ENCODE results near the gene WDR18. TPM values are rescaled to one million over a fixed set of nuclear protein-coding genes. Genes with fewer than 3 reads are reported as not detected.

WDR18 gene
- total RNA-seq, 4 donors from 2014 or later = 25.0 to 52.6 (median 42.2) TPM

DNA sequence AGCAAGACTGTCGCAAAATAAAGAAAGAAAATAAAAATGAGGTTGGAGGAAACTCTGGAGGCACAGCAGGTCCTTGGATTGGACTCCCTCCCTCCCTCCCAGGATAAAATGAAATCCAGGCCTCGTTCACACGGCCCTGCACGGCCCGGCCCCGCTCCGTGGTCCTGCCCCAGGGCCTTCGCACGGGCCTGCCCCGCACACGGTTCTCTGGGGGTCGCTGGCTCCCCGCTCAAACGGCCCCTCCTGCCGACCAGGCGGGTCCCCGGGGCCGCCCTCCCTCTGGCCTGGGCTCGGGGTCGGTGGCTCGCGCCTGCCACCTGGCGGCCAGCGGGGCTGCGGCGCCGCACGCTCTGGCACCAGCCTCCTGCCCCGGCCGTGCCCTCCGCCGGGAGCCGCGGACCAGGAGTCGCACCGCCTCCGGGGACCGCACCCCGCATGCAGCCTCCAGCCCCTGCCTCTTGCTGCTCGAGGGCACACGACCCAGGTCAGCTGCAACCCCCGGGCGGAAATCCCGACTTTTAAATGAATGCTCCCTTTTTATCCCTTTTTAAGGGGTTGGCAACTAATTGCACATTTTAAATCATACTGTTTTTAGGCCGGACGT is 1.5 kb upstream of the WDR18 start:
- Histone ChIP-seq H3K36me3 (peaks cover 11% of the 10 kb centered on the region), H3K4me3 (peak overlapping the region; percentile 45), H3K27me3 (no peaks in the 10 kb centered on the region), H3K4me1 (peaks cover 39% of the 10 kb centered on the region), H3K9me3 (no peaks in the 10 kb centered on the region), H3K27ac (no peak overlapping the region)
- 1% methylated on average over 19 of the region's 46 CpGs for WGBS
- DNase-seq (ENCODE audit: low spot score in 2 of 2) = no peak
- TF ChIP-seq POLR2A (IDR thresholded peaks at IDR 0.05) = no peak
- no peak for TF ChIP-seq POLR2AphosphoS5 (IDR thresholded peaks at IDR 0.05)
- TF ChIP-seq EP300 (IDR thresholded peaks at IDR 0.05) = no peak
- TF ChIP-seq, protein P1, sequence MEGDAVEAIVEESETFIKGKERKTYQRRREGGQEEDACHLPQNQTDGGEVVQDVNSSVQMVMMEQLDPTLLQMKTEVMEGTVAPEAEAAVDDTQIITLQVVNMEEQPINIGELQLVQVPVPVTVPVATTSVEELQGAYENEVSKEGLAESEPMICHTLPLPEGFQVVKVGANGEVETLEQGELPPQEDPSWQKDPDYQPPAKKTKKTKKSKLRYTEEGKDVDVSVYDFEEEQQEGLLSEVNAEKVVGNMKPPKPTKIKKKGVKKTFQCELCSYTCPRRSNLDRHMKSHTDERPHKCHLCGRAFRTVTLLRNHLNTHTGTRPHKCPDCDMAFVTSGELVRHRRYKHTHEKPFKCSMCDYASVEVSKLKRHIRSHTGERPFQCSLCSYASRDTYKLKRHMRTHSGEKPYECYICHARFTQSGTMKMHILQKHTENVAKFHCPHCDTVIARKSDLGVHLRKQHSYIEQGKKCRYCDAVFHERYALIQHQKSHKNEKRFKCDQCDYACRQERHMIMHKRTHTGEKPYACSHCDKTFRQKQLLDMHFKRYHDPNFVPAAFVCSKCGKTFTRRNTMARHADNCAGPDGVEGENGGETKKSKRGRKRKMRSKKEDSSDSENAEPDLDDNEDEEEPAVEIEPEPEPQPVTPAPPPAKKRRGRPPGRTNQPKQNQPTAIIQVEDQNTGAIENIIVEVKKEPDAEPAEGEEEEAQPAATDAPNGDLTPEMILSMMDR (IDR thresholded peaks at IDR 0.05) = peak; percentile 93 to 99

DNA sequence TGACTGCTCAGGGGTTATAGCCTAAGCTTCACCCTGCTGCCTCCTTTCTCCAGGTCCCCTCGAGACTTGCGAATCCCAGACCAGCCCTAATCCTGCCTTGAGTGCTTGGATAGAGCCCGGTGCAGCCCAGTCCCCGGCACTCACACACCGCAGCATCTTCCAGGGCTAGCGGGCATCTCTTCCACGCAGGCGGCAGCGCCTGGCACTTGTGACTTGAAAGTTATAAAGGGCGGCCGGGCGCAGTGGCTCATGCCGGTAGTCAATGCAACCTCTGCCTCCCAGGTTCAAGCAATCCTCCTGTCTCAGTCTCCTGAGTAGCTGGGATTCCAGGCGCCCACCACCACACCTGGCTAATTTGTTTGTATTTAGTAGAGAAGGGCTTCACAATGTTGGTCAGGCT is 1.9 kb downstream of the WDR18 start:
- Histone ChIP-seq H3K4me3 (no peak overlapping the region), H3K9me3 (no peaks in the 10 kb centered on the region), H3K27me3 (no peaks in the 10 kb centered on the region), H3K27ac (no peak overlapping the region), H3K4me1 (peaks cover 29% of the 10 kb centered on the region), H3K36me3 (peaks cover 33% of the 10 kb centered on the region)
- TF ChIP-seq POLR2AphosphoS5 (IDR thresholded peaks at IDR 0.05) (no peak), POLR2A (IDR thresholded peaks at IDR 0.05) (no peak), EP300 (IDR thresholded peaks at IDR 0.05) (no peak)
- TF ChIP-seq, protein P1 (IDR thresholded peaks at IDR 0.05) = no peak
- WGBS = 87% methylated on average over 13 of the region's 14 CpGs
- DNase-seq (ENCODE audit: low spot score in 2 of 2) = no peak

- DNase-seq (ENCODE audit: low spot score in 2 of 2) = no peak
- peaks cover 46% of the 10 kb centered on the region for H3K36me3 ChIP-seq
Measured at GRCh38 chr19:988081-988480, 3.9 kb downstream of the WDR18 start.

GRCh38 chr19:988510-988909 is 4.4 kb downstream of the WDR18 start:
- no peak for DNase-seq (ENCODE audit: low spot score in 2 of 2)
- no peak for TF ChIP-seq POLR2A (IDR thresholded peaks at IDR 0.05)
- TF ChIP-seq POLR2AphosphoS5 (IDR thresholded peaks at IDR 0.05) = no peak
- no peak for TF ChIP-seq EP300 (IDR thresholded peaks at IDR 0.05)
- TF ChIP-seq, protein P1 (IDR thresholded peaks at IDR 0.05) = no peak
- Histone ChIP-seq H3K9me3 (no peaks in the 10 kb centered on the region), H3K4me3 (no peak overlapping the region), H3K27ac (no peak overlapping the region), H3K27me3 (no peaks in the 10 kb centered on the region), H3K4me1 (peaks cover 17% of the 10 kb centered on the region), H3K36me3 (peaks cover 48% of the 10 kb centered on the region)
- WGBS = 80% methylated on average over 6 of the region's 15 CpGs

More at GRCh38 chr19:988081-988480, 3.9 kb downstream of the WDR18 start:
- Histone ChIP-seq H3K4me3 (no peak overlapping the region), H3K4me1 (peaks cover 21% of the 10 kb centered on the region), H3K27ac (no peak overlapping the region), H3K9me3 (no peaks in the 10 kb centered on the region), H3K27me3 (no peaks in the 10 kb centered on the region)
- 90% methylated on average over 2 of the region's 14 CpGs for WGBS
- TF ChIP-seq POLR2A (IDR thresholded peaks at IDR 0.05) (no peak), EP300 (IDR thresholded peaks at IDR 0.05) (no peak), POLR2AphosphoS5 (IDR thresholded peaks at IDR 0.05) (no peak)
- TF ChIP-seq, protein P1 (IDR thresholded peaks at IDR 0.05) = no peak

GRCh38 chr19:989381-990081 is 5.4 kb downstream of the WDR18 start:
- Histone ChIP-seq H3K4me3 (no peak overlapping the region), H3K27ac (no peak overlapping the region), H3K4me1 (peaks cover 11% of the 10 kb centered on the region), H3K27me3 (no peaks in the 10 kb centered on the region), H3K36me3 (peaks cover 48% of the 10 kb centered on the region), H3K9me3 (no peaks in the 10 kb centered on the region)
- WGBS = 94% methylated on average over 8 of the region's 25 CpGs
- TF ChIP-seq EP300 (IDR thresholded peaks at IDR 0.05) = no peak
- TF ChIP-seq POLR2A (IDR thresholded peaks at IDR 0.05) = no peak
- TF ChIP-seq, protein P1 (IDR thresholded peaks at IDR 0.05) = no peak
- TF ChIP-seq POLR2AphosphoS5 (IDR thresholded peaks at IDR 0.05) = no peak
- no peak for DNase-seq (ENCODE audit: low spot score in 2 of 2)
